Stomach (tissue), 19 donors: ENCODE results near the gene TBC1D32. TPM values are rescaled to one million over a fixed set of nuclear protein-coding genes. Genes with fewer than 3 reads are reported as not detected.

Experiments used
- DNase-seq, 2 donors: peaks; one replicate each; pipeline versions ENCODE4 v3.0.0 to v3.0.0-alpha.2; 2013 to 2019
- H3K27ac ChIP-seq, 5 donors: fragments of 200-600 bp in 4 of 5; sonication (generic) in 4 of 5; one replicate each; pipeline ENCODE4 v1.5.1; 2013 to 2019; ENCODE audit warnings: mild to moderate bottlenecking in 1 of 5, moderate library complexity in 1 of 5
- H3K27me3 ChIP-seq, 3 donors: fragments of 200-600 bp; sonication (generic); one replicate each; pipeline ENCODE4 v1.5.1; 2017 to 2019; ENCODE audit warnings: mixed run types in 1 of 3
- H3K36me3 ChIP-seq, 4 donors: fragments of 200-600 bp; sonication (generic); 1 replicate in 3 of 4; 2 replicates in 1 of 4; pipeline ENCODE4 v1.5.1; 2016 to 2019
- H3K4me1 ChIP-seq, 4 donors: fragments of 200-600 bp; sonication (generic); one replicate each; pipeline ENCODE4 v1.5.1; 2016 to 2019
- H3K4me3 ChIP-seq, 4 donors: fragments of 200-600 bp; sonication (generic) in 3 of 4; one replicate each; pipeline ENCODE4 v1.5.1; 2016 to 2019; ENCODE audit warnings: mild to moderate bottlenecking in 1 of 4
- H3K9me3 ChIP-seq, 4 donors: fragments of 200-600 bp; sonication (generic); one replicate each; pipeline ENCODE4 v1.5.1; 2016 to 2019
- EP300 ChIP-seq: sonication (generic); formaldehyde crosslinking; IDR thresholded peaks from one replicate; pipeline ENCODE4 v1.6.1; 2017; ENCODE audit warnings: antibody characterized with exemption
- POLR2A ChIP-seq, 4 donors: fragments of 450-650 bp; IDR thresholded peaks; one replicate each; pipeline ENCODE4 v1.6.1; 2016; ENCODE audit warnings: antibody characterized with exemption in 4 of 4, control low read depth in 2 of 4, mild to moderate bottlenecking in 1 of 4, moderate library complexity in 1 of 4
- POLR2AphosphoS5 ChIP-seq, 3 donors: sonication (generic); formaldehyde crosslinking; IDR thresholded peaks; one replicate each; pipeline ENCODE4 v1.6.1; 2016; ENCODE audit warnings: antibody characterized with exemption in 3 of 3
- WGBS, 5 donors: extraction: QIAGEN DNeasy Blood & Tissue Kit in 3 of 5; methylation state at CpG; one replicate each; pipeline versions ENCODE4 v1.1.5 to v1.1.7; 2013 to 2018; 5-methylcytosine and 5-hydroxymethylcytosine counted together
- intact Hi-C: fragments of 100-400 bp; cut with DNase I; formaldehyde crosslinking; loops from one replicate; pipeline ENCODE4 v1.15.1; 2023; ENCODE audit warnings: low total_unique reads
- long read RNA-seq, 10 donors: transcript quantifications; one replicate each; lab custom pipeline, GENCODE V29; 2026
- polyA plus RNA-seq, 3 donors: library from polyadenylated mRNA; stranded (reverse); fragments of 200-250 nt; gene quantifications; one replicate each; pipeline ENCODE4 v1.2.3, GENCODE V29; 2013
- total RNA-seq, 5 donors: library from RNA; depleted of rRNA; stranded (reverse); fragments of >200 nt; gene quantifications; one replicate each; pipeline versions ENCODE4 v1.1.0 to v1.2.3, GENCODE V29; 2014 to 2016
- TF ChIP-seq, protein P1 (sequence below), 7 experiments: fragments of 450-650 bp in 4 of 7; fragments of 200-600 bp in 3 of 7; sonication (generic) in 3 of 7; IDR thresholded peaks; one replicate each; pipeline ENCODE4 v1.5.1; 2016 to 2019; ENCODE audit warnings: antibody characterized with exemption in 7 of 7, control low read depth in 2 of 7, mild to moderate bottlenecking in 1 of 7
- donor health status: healthy with polysubstance abuse.
- donor health status: Bipolar disorder and iron deficiency.
- donor health status: healthy.

The TBC1D32 gene, protein sequence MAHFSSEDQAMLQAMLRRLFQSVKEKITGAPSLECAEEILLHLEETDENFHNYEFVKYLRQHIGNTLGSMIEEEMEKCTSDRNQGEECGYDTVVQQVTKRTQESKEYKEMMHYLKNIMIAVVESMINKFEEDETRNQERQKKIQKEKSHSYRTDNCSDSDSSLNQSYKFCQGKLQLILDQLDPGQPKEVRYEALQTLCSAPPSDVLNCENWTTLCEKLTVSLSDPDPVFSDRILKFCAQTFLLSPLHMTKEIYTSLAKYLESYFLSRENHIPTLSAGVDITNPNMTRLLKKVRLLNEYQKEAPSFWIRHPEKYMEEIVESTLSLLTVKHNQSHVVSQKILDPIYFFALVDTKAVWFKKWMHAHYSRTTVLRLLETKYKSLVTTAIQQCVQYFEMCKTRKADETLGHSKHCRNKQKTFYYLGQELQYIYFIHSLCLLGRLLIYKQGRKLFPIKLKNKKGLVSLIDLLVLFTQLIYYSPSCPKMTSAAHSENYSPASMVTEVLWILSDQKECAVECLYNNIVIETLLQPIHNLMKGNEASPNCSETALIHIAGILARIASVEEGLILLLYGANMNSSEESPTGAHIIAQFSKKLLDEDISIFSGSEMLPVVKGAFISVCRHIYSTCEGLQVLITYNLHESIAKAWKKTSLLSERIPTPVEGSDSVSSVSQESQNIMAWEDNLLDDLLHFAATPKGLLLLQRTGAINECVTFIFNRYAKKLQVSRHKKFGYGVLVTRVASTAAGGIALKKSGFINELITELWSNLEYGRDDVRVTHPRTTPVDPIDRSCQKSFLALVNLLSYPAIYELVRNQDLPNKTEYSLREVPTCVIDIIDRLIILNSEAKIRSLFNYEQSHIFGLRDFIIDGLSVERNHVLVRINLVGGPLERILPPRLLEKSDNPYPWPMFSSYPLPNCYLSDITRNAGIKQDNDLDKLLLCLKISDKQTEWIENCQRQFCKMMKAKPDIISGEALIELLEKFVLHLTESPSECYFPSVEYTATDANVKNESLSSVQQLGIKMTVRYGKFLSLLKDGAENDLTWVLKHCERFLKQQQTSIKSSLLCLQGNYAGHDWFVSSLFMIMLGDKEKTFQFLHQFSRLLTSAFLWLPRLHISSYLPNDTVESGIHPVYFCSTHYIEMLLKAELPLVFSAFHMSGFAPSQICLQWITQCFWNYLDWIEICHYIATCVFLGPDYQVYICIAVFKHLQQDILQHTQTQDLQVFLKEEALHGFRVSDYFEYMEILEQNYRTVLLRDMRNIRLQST
- total RNA-seq (10 to 100 TPM in 2 of 5 donors, 1 to 10 TPM in 3; 1.3 to 38.2 (median 4.6) TPM), polyA plus RNA-seq (1 to 10 TPM in 1 of 3 donors, under 1 TPM in 2; 0.46 to 1.4 (median 0.56) TPM)
- long read RNA-seq, donor 1, result 0 reads
- long read RNA-seq, donor 2, result 0 reads
- long read RNA-seq, donor 3, result 0 reads
- long read RNA-seq, donor 4, result 0 reads
- long read RNA-seq, donor 5, result 0 reads
- long read RNA-seq, donor 6, result 0 reads
- long read RNA-seq, donor 7, result 0 reads
- long read RNA-seq, donor 8, result 0 reads
- long read RNA-seq, donor 9, result 0 reads
- long read RNA-seq, donor 10, partial matches to known transcripts, result 0 of 1 reads
- long read RNA-seq, donor 10, other reads (novel, unspliced or antisense), result 0 of 1 reads

DNA sequence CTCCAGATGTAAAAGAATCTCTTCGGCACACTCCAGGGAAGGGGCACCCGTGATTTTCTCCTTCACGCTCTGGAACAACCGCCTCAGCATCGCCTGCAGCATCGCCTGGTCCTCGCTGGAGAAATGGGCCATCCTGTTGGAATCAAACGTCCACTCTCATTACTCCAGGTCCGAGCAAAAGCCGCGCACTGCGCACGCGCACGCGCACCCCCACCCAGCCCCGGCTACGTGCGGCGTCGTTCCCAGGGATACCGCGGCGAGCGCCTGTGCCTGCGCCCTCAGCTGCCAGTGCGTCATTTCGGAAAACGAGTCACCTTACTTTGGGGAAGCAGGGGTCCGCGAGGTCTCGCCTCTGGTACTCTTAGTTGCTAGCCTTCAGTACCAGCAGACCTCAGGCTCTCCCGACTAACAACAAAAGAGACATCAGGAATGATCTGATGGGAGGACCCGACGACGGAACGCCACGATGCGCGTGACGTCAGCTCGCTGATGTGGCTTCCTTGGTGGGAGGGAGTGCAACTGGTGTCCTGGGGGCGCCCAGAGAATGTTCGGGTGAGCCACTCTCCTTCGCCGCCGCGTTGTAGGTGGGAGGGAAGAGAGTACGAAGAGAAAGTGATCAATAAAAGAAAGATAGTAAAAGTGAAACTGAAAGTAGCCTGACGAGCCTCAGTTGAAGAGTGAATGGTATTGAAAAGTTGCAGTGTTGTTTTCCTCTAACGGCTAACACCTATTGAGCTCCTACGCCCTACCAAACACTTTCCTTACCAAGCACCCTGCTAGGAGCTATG is at the start of gene TBC1D32:
Gene TBC1D32 (minus strand): TSS at position 182 of the 788 bp plus-strand sequence. CDS start 50 bp downstream, at position 132.
- H3K9me3 ChIP-seq, result no peaks in the 10 kb centered on the region
- intact Hi-C loops, result no loop called here
- H3K27ac ChIP-seq, result peak within 1 kb of the TSS; percentile 92 to 99 (median 97)
- H3K4me3 ChIP-seq, result peak within 1 kb of the TSS; percentile 54 to 70 (median 61)
- no peaks in the 10 kb centered on the region for H3K27me3 ChIP-seq
- 1% methylated on average over 36 to 52 of the region's 52 CpGs for WGBS, 5 donors
- TF ChIP-seq EP300, result no peak
- TF ChIP-seq, protein P1, sequence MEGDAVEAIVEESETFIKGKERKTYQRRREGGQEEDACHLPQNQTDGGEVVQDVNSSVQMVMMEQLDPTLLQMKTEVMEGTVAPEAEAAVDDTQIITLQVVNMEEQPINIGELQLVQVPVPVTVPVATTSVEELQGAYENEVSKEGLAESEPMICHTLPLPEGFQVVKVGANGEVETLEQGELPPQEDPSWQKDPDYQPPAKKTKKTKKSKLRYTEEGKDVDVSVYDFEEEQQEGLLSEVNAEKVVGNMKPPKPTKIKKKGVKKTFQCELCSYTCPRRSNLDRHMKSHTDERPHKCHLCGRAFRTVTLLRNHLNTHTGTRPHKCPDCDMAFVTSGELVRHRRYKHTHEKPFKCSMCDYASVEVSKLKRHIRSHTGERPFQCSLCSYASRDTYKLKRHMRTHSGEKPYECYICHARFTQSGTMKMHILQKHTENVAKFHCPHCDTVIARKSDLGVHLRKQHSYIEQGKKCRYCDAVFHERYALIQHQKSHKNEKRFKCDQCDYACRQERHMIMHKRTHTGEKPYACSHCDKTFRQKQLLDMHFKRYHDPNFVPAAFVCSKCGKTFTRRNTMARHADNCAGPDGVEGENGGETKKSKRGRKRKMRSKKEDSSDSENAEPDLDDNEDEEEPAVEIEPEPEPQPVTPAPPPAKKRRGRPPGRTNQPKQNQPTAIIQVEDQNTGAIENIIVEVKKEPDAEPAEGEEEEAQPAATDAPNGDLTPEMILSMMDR (IDR thresholded peaks at IDR 0.05), result peak in 1 of 7 experiments; percentile 28
- peak; percentile 47 to 80 (median 69) for TF ChIP-seq POLR2AphosphoS5 (IDR thresholded peaks at IDR 0.05)
- no peak for TF ChIP-seq POLR2A (IDR thresholded peaks at IDR 0.05)
- no peaks in the 10 kb centered on the region for H3K36me3 ChIP-seq
- peak; percentile 92 to 98 for DNase-seq
- peaks cover 6 to 17% (median 7%) of the 10 kb centered on the region in 4 donors for H3K4me1 ChIP-seq

DNA sequence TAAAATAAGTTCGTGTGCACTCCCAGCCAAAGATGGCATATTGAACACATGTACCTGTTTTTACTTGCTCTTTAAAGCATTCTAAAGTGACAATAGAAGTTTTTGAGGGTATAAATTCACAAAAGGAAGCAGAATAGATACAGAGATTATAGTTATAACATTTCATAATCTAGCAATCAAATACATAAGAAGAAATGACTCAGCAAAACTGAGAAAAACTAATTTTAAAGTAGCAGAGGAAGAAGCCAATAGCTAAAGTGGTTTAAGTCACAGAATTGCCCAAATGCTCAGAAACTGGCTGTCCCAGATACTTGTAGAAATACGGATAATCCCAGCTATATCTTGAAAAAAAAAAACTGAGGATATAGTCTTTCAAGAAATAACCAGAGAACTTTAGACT is 49.2 kb upstream of the TBC1D32 start:
- H3K36me3 ChIP-seq, result no peaks in the 10 kb centered on the region
- H3K9me3 ChIP-seq, result no peaks in the 10 kb centered on the region
- H3K4me3 ChIP-seq, result no peak overlapping the region
- no peak overlapping the region for H3K27ac ChIP-seq
- intact Hi-C loops, result no loop called here
- WGBS, 5 donors, result 37 to 69% (median 53%) methylated on average over 2 of the region's 2 CpGs
- DNase-seq, result no peak
- TF ChIP-seq POLR2A (IDR thresholded peaks at IDR 0.05) (no peak), POLR2AphosphoS5 (IDR thresholded peaks at IDR 0.05) (no peak), EP300 (no peak)
- TF ChIP-seq, protein P1 (IDR thresholded peaks at IDR 0.05), result no peak
- no peaks in the 10 kb centered on the region for H3K27me3 ChIP-seq
- no peaks in the 10 kb centered on the region for H3K4me1 ChIP-seq

DNA sequence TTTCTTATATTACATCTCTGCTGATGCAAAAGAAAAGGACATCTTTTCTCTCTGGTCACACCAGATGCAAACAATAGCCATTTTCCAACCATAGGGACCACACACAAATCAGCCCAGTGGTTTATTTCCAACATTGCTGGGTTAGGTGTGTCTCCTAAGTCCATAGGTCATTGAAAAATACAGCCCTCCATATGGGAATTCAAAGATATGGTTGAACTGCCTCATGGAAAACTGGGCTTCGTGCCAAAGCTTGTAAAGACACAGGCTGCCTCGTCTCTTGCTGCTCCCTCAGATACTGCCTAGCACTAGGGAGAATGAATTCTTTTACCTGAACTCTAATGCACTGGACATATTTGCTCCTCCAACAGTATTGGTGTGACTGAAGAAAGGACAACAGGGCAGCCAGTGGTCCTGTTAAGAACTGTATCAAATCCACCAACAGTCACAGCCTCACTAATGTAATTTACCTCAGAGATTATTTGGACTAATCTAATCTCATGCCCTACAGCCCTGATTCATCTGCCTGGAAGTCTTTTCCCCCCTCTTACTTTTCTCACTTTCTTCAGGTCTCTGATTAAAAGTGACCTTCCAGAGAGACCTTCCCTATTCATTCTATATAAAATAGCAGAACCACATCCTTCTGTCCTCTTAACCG is 48.3 kb upstream of the TBC1D32 start:
- no peaks in the 10 kb centered on the region for H3K27me3 ChIP-seq
- H3K4me1 ChIP-seq, result no peaks in the 10 kb centered on the region
- intact Hi-C loops, result no loop called here
- no peak for TF ChIP-seq POLR2A (IDR thresholded peaks at IDR 0.05)
- TF ChIP-seq, protein P1 (IDR thresholded peaks at IDR 0.05), result no peak
- TF ChIP-seq EP300, result no peak
- TF ChIP-seq POLR2AphosphoS5 (IDR thresholded peaks at IDR 0.05), result no peak
- no peak overlapping the region for H3K27ac ChIP-seq
- peak in 1 of 2 donors; percentile 73 for DNase-seq
- 44 to 59% (median 48%) methylated on average over 3 of the region's 3 CpGs for WGBS, 5 donors
- no peaks in the 10 kb centered on the region for H3K36me3 ChIP-seq
- H3K9me3 ChIP-seq, result no peaks in the 10 kb centered on the region
- no peak overlapping the region for H3K4me3 ChIP-seq
